Upper lobe of left lung (tissue), 6 donors: Measurements from ENCODE around the gene RERE. TPM values are rescaled to one million over a fixed set of nuclear protein-coding genes. Genes with fewer than 3 reads are reported as not detected.
A peak's percentile ranks its signal among the peaks of the same experiment; 100 is the strongest.

Source experiments
- ATAC-seq, 2 donors: fragments of 200-7000 bp; cut with Tn5 transposase; one replicate each; pipeline ENCODE4 v1.9.1; 2022; ENCODE audit warnings: mild to moderate bottlenecking in 2 of 2, moderate library complexity in 2 of 2; ENCODE audit not compliant: low FRiP score in 2 of 2
- DNase-seq, 2 donors: peaks; one replicate each; pipeline ENCODE4 v3.0.0-alpha.2; 2019 to 2020
- H3K27ac ChIP-seq, 4 donors: fragments of 200-600 bp; sonication (generic); one replicate each; pipeline ENCODE4 v1.5.1; 2016 to 2019
- H3K27me3 ChIP-seq, 4 donors: fragments of 200-600 bp; sonication (generic); one replicate each; pipeline ENCODE4 v1.5.1; 2017 to 2019
- H3K36me3 ChIP-seq, 4 donors: fragments of 200-600 bp; sonication (generic); one replicate each; pipeline ENCODE4 v1.5.1; 2016 to 2019
- H3K4me1 ChIP-seq, 4 donors: fragments of 200-600 bp; sonication (generic); one replicate each; pipeline ENCODE4 v1.5.1; 2018 to 2019
- H3K4me3 ChIP-seq, 4 donors: fragments of 200-600 bp; sonication (generic); one replicate each; pipeline ENCODE4 v1.5.1; 2017 to 2019; ENCODE audit warnings: mild to moderate bottlenecking in 2 of 4, moderate library complexity in 1 of 4
- H3K9me3 ChIP-seq, 4 donors: fragments of 200-600 bp; sonication (generic); one replicate each; pipeline ENCODE4 v1.5.1; 2018 to 2019
- EP300 ChIP-seq, 4 donors: sonication (generic); formaldehyde crosslinking; IDR thresholded peaks; one replicate each; pipeline ENCODE4 v1.5.1; 2017; ENCODE audit warnings: antibody characterized with exemption in 4 of 4, control low read depth in 2 of 4
- POLR2A ChIP-seq, 4 donors: fragments of 450-650 bp; IDR thresholded peaks; one replicate each; pipeline ENCODE4 v1.5.1; 2016 to 2017; ENCODE audit warnings: antibody characterized with exemption in 4 of 4, mild to moderate bottlenecking in 2 of 4
- POLR2AphosphoS5 ChIP-seq, 2 donors: sonication (generic); formaldehyde crosslinking; IDR thresholded peaks; one replicate each; pipeline ENCODE4 v1.5.1; 2017; ENCODE audit warnings: antibody characterized with exemption in 2 of 2
- WGBS, 2 donors: methylation state at CpG; one replicate each; pipeline ENCODE4 v1.1.5; 2017 to 2018; 5-methylcytosine and 5-hydroxymethylcytosine counted together
- total RNA-seq, 6 donors: library from RNA; depleted of rRNA in 4 of 6; stranded (reverse); fragments of >200 nt in 4 of 6; gene quantifications; one replicate each; pipeline versions ENCODE4 v1.1.0 to v1.2.1, GENCODE V29; 2016 to 2021
- TF ChIP-seq, protein P1 (sequence below), 6 experiments: fragments of 450-650 bp in 4 of 6; fragments of 200-600 bp in 2 of 6; sonication (generic) in 2 of 6; IDR thresholded peaks; one replicate each; pipeline ENCODE4 v1.5.1; 2016 to 2019; ENCODE audit warnings: antibody characterized with exemption in 6 of 6
- donor health status: DM: no; HTN: no; CAD: no; lungs with moderate emphysema.
- donor health status: DM: no; HTN: yes; CAD: no; lungs with severe emphysema.

The RERE gene
- total RNA-seq, 6 donors from 2014 or later, result 75.5 to 222 (median 104) TPM

GRCh38 chr1:8458607-8459006, 358.8 kb downstream of the RERE start:
- Histone ChIP-seq H3K4me1 (peaks cover 46 to 55% (median 52%) of the 10 kb centered on the region in 4 donors), H3K9me3 (no peaks in the 10 kb centered on the region), H3K4me3 (no peak overlapping the region), H3K27me3 (no peaks in the 10 kb centered on the region), H3K27ac (no peak overlapping the region), H3K36me3 (no peaks in the 10 kb centered on the region)
- TF ChIP-seq EP300 (IDR thresholded peaks at IDR 0.05) (no peak), POLR2A (IDR thresholded peaks at IDR 0.05) (no peak), POLR2AphosphoS5 (IDR thresholded peaks at IDR 0.05) (no peak)
- TF ChIP-seq, protein P1, sequence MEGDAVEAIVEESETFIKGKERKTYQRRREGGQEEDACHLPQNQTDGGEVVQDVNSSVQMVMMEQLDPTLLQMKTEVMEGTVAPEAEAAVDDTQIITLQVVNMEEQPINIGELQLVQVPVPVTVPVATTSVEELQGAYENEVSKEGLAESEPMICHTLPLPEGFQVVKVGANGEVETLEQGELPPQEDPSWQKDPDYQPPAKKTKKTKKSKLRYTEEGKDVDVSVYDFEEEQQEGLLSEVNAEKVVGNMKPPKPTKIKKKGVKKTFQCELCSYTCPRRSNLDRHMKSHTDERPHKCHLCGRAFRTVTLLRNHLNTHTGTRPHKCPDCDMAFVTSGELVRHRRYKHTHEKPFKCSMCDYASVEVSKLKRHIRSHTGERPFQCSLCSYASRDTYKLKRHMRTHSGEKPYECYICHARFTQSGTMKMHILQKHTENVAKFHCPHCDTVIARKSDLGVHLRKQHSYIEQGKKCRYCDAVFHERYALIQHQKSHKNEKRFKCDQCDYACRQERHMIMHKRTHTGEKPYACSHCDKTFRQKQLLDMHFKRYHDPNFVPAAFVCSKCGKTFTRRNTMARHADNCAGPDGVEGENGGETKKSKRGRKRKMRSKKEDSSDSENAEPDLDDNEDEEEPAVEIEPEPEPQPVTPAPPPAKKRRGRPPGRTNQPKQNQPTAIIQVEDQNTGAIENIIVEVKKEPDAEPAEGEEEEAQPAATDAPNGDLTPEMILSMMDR (IDR thresholded peaks at IDR 0.05), result no peak
- no peak for ATAC-seq
- DNase-seq, result no peak
- WGBS, 2 donors, result 86 to 93% methylated on average over 3 of the region's 3 CpGs

GRCh38 chr1:8457760-8458381, 359.6 kb downstream of the RERE start:
- Histone ChIP-seq H3K4me1 (peaks cover 39 to 48% (median 45%) of the 10 kb centered on the region in 4 donors), H3K36me3 (no peaks in the 10 kb centered on the region), H3K27me3 (no peaks in the 10 kb centered on the region), H3K4me3 (no peak overlapping the region), H3K27ac (peak overlapping the region in 1 of 4 donors; percentile 1), H3K9me3 (no peaks in the 10 kb centered on the region)
- 73 to 84% methylated on average over 7 of the region's 7 CpGs for WGBS, 2 donors
- ATAC-seq (no peak), DNase-seq (no peak)
- TF ChIP-seq POLR2A (IDR thresholded peaks at IDR 0.05) (no peak), POLR2AphosphoS5 (IDR thresholded peaks at IDR 0.05) (no peak), EP300 (IDR thresholded peaks at IDR 0.05) (no peak)
- TF ChIP-seq, protein P1 (IDR thresholded peaks at IDR 0.05), result no peak

GRCh38 chr1:8456991-8457390, 360.4 kb downstream of the RERE start:
- TF ChIP-seq POLR2A (IDR thresholded peaks at IDR 0.05), result no peak
- TF ChIP-seq, protein P1 (IDR thresholded peaks at IDR 0.05), result no peak
- no peak for TF ChIP-seq POLR2AphosphoS5 (IDR thresholded peaks at IDR 0.05)
- TF ChIP-seq EP300 (IDR thresholded peaks at IDR 0.05), result no peak

GRCh38 chr1:8456308-8456912, 361.0 kb downstream of the RERE start:
- Histone ChIP-seq H3K4me3 (no peak overlapping the region), H3K27me3 (no peaks in the 10 kb centered on the region), H3K9me3 (no peaks in the 10 kb centered on the region), H3K27ac (peak overlapping the region; percentile 46 to 68 (median 53)), H3K4me1 (peaks cover 29 to 43% (median 34%) of the 10 kb centered on the region in 4 donors), H3K36me3 (no peaks in the 10 kb centered on the region)
- WGBS, 2 donors, result 71 to 76% methylated on average over 4 of the region's 4 CpGs
- no peak for DNase-seq
- TF ChIP-seq EP300 (IDR thresholded peaks at IDR 0.05) (no peak), POLR2A (IDR thresholded peaks at IDR 0.05) (no peak), POLR2AphosphoS5 (IDR thresholded peaks at IDR 0.05) (no peak)
- TF ChIP-seq, protein P1 (IDR thresholded peaks at IDR 0.05), result no peak
- peak; percentile 69 to 77 for ATAC-seq

More at GRCh38 chr1:8456991-8457390, 360.4 kb downstream of the RERE start:
- no peak for ATAC-seq
- H3K27me3 ChIP-seq, result no peaks in the 10 kb centered on the region
- H3K4me1 ChIP-seq, result peaks cover 30 to 40% (median 36%) of the 10 kb centered on the region in 4 donors
- H3K9me3 ChIP-seq, result no peaks in the 10 kb centered on the region
- H3K36me3 ChIP-seq, result no peaks in the 10 kb centered on the region
- WGBS, 2 donors, result 62 to 65% methylated on average over 1 of the region's 1 CpG
- DNase-seq, result no peak
- no peak overlapping the region for H3K4me3 ChIP-seq
- H3K27ac ChIP-seq, result peak overlapping the region in 3 of 4 donors; percentile 1 to 47 (median 46)
